WERI-Rb-1 (cell line): ENCODE data around the gene TMC8.
"Not testable (repeated sequence)": the region's sequence is repeated elsewhere in the genome, so short reads cannot be mapped to it uniquely, and the experiment has no call there.

Source experiments
- DNase-seq: peaks from one replicate; pipeline ENCODE4 v3.0.0-alpha.2; 2020
- H3K27ac ChIP-seq: fragments of 250-450 bp; sonication (Bioruptor Pico); 2 replicates; pipeline ENCODE4 v1.5.1; 2020; ENCODE audit warnings: mild to moderate bottlenecking, moderate library complexity
- H3K27me3 ChIP-seq: fragments of 250-450 bp; sonication (Bioruptor Pico); 2 replicates; pipeline ENCODE4 v1.5.1; 2021; ENCODE audit warnings: mild to moderate bottlenecking, low read depth, moderate library complexity; ENCODE audit not compliant: insufficient read depth, severe bottlenecking
- H3K36me3 ChIP-seq: fragments of 250-450 bp; sonication (Bioruptor Pico); 2 replicates; pipeline ENCODE4 v1.5.1; 2020; ENCODE audit warnings: mild to moderate bottlenecking, moderate library complexity
- H3K4me3 ChIP-seq: 2 replicates; pipeline ENCODE4 v1.5.1; 2011; ENCODE audit warnings: low read depth, mild to moderate bottlenecking, control low read depth, low read length
- H3K9me3 ChIP-seq: fragments of 250-450 bp; sonication (Bioruptor Pico); 2 replicates; pipeline ENCODE4 v1.5.1; 2021; ENCODE audit warnings: mild to moderate bottlenecking, moderate library complexity; ENCODE audit not compliant: severe bottlenecking
- CTCF ChIP-seq: IDR thresholded peaks from 2 replicates; pipeline ENCODE4 v1.5.1; 2011; ENCODE audit warnings: low read depth, mild to moderate bottlenecking, control low read depth, inconsistent platforms, low read length

Gene TMC8, protein sequence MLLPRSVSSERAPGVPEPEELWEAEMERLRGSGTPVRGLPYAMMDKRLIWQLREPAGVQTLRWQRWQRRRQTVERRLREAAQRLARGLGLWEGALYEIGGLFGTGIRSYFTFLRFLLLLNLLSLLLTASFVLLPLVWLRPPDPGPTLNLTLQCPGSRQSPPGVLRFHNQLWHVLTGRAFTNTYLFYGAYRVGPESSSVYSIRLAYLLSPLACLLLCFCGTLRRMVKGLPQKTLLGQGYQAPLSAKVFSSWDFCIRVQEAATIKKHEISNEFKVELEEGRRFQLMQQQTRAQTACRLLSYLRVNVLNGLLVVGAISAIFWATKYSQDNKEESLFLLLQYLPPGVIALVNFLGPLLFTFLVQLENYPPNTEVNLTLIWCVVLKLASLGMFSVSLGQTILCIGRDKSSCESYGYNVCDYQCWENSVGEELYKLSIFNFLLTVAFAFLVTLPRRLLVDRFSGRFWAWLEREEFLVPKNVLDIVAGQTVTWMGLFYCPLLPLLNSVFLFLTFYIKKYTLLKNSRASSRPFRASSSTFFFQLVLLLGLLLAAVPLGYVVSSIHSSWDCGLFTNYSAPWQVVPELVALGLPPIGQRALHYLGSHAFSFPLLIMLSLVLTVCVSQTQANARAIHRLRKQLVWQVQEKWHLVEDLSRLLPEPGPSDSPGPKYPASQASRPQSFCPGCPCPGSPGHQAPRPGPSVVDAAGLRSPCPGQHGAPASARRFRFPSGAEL

DNA sequence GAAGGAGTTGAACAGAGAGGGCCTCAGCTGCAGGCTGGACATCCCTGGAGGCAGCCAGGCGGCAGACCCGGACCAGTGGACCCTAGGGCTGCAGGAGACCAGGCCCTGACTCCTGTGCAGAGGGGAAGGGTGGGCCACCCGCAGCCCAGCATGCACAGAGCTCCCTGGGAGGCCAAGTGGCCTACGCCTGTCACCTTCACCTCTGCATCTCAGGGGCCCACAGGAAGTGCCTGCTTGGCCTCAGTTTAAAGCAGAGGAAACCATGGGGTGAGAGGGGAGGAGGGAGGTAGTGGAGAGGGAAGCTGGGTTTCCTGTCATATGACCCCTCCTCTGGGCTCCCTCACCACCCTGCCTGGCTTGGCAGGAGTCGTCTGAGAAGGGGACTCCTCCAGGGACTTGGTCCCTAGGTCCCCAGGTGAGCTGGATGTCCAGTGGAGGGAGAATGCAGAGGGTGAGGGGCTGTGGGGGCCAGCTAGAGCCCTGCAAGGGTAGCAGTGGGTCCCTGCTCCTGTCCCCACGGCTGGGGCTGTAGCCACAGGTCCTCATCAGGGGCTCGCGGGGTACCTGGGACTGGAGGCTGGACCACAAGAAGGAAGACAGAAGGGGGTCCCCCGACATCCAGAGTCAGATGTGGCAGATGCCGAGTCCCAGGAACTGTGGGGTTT, at the start of gene TMC8:
Gene TMC8 (plus strand): TSS at position 335 of the 665 bp plus-strand sequence. CDS start 818 bp downstream, outside the sequence.
- DNase-seq, result no peak
- Histone ChIP-seq H3K27me3 (peaks cover 2% of the 10 kb centered on the region), H3K9me3 (no peaks in the 10 kb centered on the region), H3K36me3 (no peaks in the 10 kb centered on the region), H3K4me3 (no peak within 1 kb of the TSS), H3K27ac (no peak within 1 kb of the TSS)
- TF ChIP-seq CTCF, result no peak

DNA sequence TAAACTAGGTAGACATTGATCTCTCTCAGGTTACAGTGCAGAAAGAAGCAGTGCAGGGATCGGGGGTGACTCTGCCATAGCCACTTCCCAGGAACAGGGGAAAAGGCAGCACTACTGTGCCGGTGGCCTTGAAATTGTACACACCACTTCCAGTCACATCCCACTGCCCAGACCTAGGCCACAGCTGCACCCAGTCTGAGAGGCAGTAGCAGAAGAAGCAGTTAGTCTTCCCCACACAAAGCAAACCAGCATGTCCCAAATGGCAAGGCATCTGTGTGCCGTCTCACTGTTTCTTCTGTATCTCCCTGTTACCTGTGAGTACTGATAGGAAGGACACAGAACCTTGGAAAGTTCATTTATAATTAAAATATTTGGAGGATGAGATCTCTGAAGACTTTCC, 49.0 kb upstream of the TMC8 start:
- Histone ChIP-seq H3K36me3 (peaks cover 71% of the 10 kb centered on the region), H3K4me3 (no peak overlapping the region), H3K27me3 (no peaks in the 10 kb centered on the region), H3K27ac (no peak overlapping the region), H3K9me3 (no peaks in the 10 kb centered on the region)
- DNase-seq, result no peak
- no peak for TF ChIP-seq CTCF

DNA sequence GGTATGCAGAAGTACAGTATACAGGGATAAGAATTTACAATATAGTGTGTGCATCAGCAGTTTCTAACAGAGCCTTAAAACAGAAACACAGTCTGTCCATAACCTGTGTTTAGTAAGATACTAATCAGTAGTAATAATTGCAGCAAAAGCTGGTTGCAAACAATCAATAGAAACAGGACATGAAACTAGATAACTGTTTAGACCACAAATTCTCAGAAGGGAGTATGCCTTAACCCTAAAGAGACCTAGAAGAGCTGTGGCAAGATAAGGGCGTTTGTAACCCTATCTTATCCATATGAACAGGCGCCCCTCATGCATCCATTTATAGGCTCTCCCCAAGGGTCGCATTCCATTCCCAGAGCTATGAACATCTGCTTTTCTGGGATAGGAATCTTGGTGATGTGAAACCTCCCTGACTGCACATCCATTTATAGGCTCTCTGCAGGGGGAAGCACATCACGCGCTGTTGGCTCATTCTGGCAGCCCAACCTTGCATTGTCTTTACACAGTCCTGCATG, 48.2 kb upstream of the TMC8 start:
- not testable (repeated sequence) for DNase-seq, H3K9me3 ChIP-seq, H3K4me3 ChIP-seq, H3K27ac ChIP-seq, H3K27me3 ChIP-seq
- peaks cover 72% of the 10 kb centered on the region for H3K36me3 ChIP-seq

GRCh38 chr17:78082988-78083387, 47.6 kb upstream of the TMC8 start:
- no peak for DNase-seq
- Histone ChIP-seq H3K27ac (no peak overlapping the region), H3K9me3 (no peaks in the 10 kb centered on the region), H3K4me3 (no peak overlapping the region), H3K27me3 (no peaks in the 10 kb centered on the region), H3K36me3 (peaks cover 72% of the 10 kb centered on the region)
- no peak for TF ChIP-seq CTCF

DNA sequence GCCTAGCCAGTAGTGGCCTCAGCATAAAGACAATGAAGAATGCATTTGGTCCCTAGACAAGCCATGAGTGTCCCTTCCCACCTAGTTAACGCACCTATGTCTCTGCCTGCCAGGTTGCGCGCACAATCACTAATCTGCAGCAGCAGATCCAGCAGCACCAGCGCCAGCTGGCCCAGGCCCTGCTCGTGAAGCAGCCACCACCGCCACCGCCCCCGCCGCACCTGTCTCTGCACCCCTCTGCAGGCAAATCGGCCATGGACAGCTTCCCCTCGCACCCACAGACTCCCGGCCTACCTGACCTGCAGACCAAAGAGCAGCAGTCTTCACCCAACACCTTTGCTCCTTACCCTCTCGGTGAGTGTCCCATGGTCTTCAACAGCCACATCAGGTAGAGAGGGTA, 43.8 kb upstream of the TMC8 start:
- TF ChIP-seq CTCF, result no peak

DNA sequence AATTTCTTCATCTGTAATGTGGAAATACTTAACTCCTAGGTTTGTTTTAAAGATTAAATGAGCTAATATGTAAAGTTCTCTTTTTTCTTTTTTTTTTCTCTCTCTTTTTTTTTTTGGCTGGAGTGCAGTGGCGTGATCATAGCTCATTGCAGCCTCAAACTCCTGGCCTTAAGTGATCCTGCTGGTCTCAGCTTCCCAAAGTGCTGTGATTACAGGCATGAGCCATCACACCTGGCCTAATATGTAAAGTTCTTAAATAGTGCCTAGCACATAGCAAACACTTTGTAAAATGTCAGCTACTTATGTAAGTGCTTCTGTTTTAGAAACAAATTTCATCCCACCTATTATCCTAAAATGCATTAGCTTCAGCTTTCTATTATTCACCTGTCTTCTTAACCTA, 42.0 kb upstream of the TMC8 start:
- no peak for TF ChIP-seq CTCF
- H3K27me3 ChIP-seq, result no peaks in the 10 kb centered on the region
- no peak overlapping the region for H3K27ac ChIP-seq
- peaks cover 83% of the 10 kb centered on the region for H3K36me3 ChIP-seq
- no peaks in the 10 kb centered on the region for H3K9me3 ChIP-seq
- no peak overlapping the region for H3K4me3 ChIP-seq
- DNase-seq, result no peak

More for the DNA sequence above, 43.8 kb upstream of the TMC8 start:
- no peaks in the 10 kb centered on the region for H3K9me3 ChIP-seq
- no peak overlapping the region for H3K27ac ChIP-seq
- H3K36me3 ChIP-seq, result peaks cover 73% of the 10 kb centered on the region
- H3K4me3 ChIP-seq, result no peak overlapping the region
- no peak for DNase-seq
- no peaks in the 10 kb centered on the region for H3K27me3 ChIP-seq
